Kidney (tissue), 14 donors: ENCODE results near the gene MAPT. TPM values are rescaled to one million over a fixed set of nuclear protein-coding genes. Genes with fewer than 3 reads are reported as not detected.

Source experiments
- DNase-seq, 5 donors: peaks; one replicate each; pipeline ENCODE4 v3.0.0-alpha.2; 2013 to 2020
- FAIRE-seq: peaks from 2 replicates; lab custom pipeline; 2012; peaks lifted over from hg19 to GRCh38; lab: Jason Lieb, UNC
- H3K27ac ChIP-seq, 2 donors: one replicate each; pipeline ENCODE4 v1.7.0; 2013; ENCODE audit warnings: low read depth in 2 of 2, low read length in 2 of 2, inconsistent platforms in 1 of 2
- H3K27me3 ChIP-seq: one replicate; pipeline ENCODE4 v1.7.1; 2013; ENCODE audit warnings: low read length, inconsistent platforms; ENCODE audit not compliant: control insufficient read depth, insufficient read depth
- H3K36me3 ChIP-seq, 3 donors: one replicate each; pipeline versions ENCODE4 v1.7.0 to v1.7.1; 2013; ENCODE audit warnings: low read length in 3 of 3, control low read depth in 1 of 3, inconsistent platforms in 1 of 3; ENCODE audit not compliant: insufficient read depth in 3 of 3, control insufficient read depth in 2 of 3
- H3K4me1 ChIP-seq, 3 donors: one replicate each; pipeline versions ENCODE4 v1.7.0 to v1.7.1; 2013; ENCODE audit warnings: low read length in 3 of 3, inconsistent platforms in 1 of 3, low read depth in 1 of 3; ENCODE audit not compliant: control insufficient read depth in 2 of 3, insufficient read depth in 2 of 3
- H3K4me3 ChIP-seq, 3 donors: one replicate each; pipeline versions ENCODE4 v1.7.0 to v1.8.1; 2013; ENCODE audit warnings: low read length in 3 of 3, control low read depth in 1 of 3, inconsistent platforms in 1 of 3
- H3K9ac ChIP-seq, 3 donors: one replicate each; pipeline versions ENCODE4 v1.7.0 to v1.7.1; 2013; ENCODE audit warnings: low read length in 3 of 3, control low read depth in 1 of 3, inconsistent platforms in 1 of 3
- H3K9me3 ChIP-seq, 3 donors: one replicate each; pipeline versions ENCODE4 v1.7.0 to v1.7.1; 2013; ENCODE audit warnings: low read length in 3 of 3, control low read depth in 1 of 3, inconsistent platforms in 1 of 3; ENCODE audit not compliant: control insufficient read depth in 2 of 3, insufficient read depth in 1 of 3
- intact Hi-C: fragments of 100-400 bp; cut with DNase I; formaldehyde crosslinking; loops from one replicate; pipeline ENCODE4 v1.11.1; 2022
- polyA plus RNA-seq: library from polyadenylated mRNA; stranded (reverse); fragments of 350-450 nt; fragmentation: Illumina TruSeq; extraction: RNeasy Lipid Tissue Mini Kit (QIAGEN cat#74804); gene quantifications from one replicate; pipeline ENCODE4 v1.2.3, GENCODE V29; 2014; ENCODE audit warnings: low read depth, low replicate concordance; ENCODE audit not compliant: insufficient read depth
- total RNA-seq: library from RNA; stranded (reverse); fragmentation: NEBNext Ultra II Directional; extraction: Animal tissue kit (Norgen Biotek cat#: 25700); gene quantifications from one replicate; pipeline ENCODE4 v1.2.1, GENCODE V29; 2021
- TF ChIP-seq, protein P1 (sequence below): IDR thresholded peaks from 3 replicates; pipeline ENCODE4 v1.5.1; 2012; ENCODE audit warnings: mild to moderate bottlenecking, moderate library complexity, borderline replicate concordance; ENCODE audit not compliant: insufficient read depth; ENCODE audit errors: extremely low read depth
- donor health status: control.
- donor health status: control.
- donor health status: control.
- donor health status: control.
- donor health status: control.
- donor health status: DM: yes; HTN: yes; CAD: no.
- donor health status: Normal renal cell carcinoma (clear cell type).

MAPT gene
- total and polyA plus RNA-seq, 2 donors from 2014 or later: 2.9 to 15.4 TPM

DNA sequence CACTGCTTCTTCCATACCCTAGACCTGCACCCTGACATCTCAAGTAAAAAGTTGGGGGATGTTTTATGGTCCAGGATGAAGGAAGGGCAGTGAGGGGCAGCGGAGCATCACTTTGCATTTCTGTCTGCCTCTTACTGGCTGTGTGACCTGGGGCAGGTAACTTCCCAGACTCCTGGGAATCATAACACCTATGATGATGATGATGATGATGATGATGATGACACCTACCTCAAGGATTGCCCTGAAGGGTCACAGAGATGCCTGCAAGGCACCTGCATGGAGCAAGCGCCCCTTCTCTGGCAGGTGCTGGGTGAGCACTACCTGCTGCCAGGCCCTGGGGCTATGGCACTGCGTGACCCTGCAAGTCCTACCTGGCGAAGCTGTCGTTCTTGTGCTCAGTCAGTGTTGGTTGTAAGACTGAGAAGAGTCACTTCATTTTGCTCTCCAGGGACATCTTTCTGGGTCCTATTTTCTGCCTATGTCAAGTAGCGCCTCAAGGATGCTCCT lies 58.5 kb downstream of the MAPT start:
- H3K9ac ChIP-seq: no peak overlapping the region
- no peak overlapping the region for H3K4me3 ChIP-seq
- H3K27me3 ChIP-seq: peaks cover 4% of the 10 kb centered on the region
- no peak for FAIRE-seq
- intact Hi-C loops: no loop called here
- DNase-seq: no peak
- H3K27ac ChIP-seq: no peak overlapping the region
- no peaks in the 10 kb centered on the region for H3K9me3 ChIP-seq
- no peaks in the 10 kb centered on the region for H3K36me3 ChIP-seq
- TF ChIP-seq, protein P1, sequence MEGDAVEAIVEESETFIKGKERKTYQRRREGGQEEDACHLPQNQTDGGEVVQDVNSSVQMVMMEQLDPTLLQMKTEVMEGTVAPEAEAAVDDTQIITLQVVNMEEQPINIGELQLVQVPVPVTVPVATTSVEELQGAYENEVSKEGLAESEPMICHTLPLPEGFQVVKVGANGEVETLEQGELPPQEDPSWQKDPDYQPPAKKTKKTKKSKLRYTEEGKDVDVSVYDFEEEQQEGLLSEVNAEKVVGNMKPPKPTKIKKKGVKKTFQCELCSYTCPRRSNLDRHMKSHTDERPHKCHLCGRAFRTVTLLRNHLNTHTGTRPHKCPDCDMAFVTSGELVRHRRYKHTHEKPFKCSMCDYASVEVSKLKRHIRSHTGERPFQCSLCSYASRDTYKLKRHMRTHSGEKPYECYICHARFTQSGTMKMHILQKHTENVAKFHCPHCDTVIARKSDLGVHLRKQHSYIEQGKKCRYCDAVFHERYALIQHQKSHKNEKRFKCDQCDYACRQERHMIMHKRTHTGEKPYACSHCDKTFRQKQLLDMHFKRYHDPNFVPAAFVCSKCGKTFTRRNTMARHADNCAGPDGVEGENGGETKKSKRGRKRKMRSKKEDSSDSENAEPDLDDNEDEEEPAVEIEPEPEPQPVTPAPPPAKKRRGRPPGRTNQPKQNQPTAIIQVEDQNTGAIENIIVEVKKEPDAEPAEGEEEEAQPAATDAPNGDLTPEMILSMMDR: no peak
- H3K4me1 ChIP-seq: peaks cover 0 to 7% (median 5%) of the 10 kb centered on the region in 3 donors

DNA sequence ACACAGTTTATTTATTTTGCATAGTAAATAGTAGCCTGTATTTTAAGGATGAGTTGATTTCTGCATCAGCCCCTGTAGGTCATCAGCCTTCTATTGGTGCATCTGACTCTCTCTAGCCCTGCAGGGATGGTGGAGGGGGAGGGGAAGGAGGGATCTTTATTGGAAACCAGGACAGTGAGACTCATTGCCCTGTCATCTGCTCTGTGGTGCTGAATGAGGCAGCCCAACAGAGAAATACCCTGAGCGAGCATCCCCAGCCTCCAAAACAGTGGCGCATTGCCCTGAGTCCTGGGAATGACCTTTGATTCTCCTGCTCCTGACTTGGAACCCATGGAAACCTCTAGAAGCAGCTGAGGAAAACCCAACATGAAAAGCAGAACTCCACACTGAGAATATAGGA lies 59.2 kb downstream of the MAPT start:
- DNase-seq: no peak
- Histone ChIP-seq H3K27ac (no peak overlapping the region), H3K36me3 (no peaks in the 10 kb centered on the region), H3K4me1 (peaks cover 0 to 5% (median 2%) of the 10 kb centered on the region in 3 donors), H3K4me3 (no peak overlapping the region), H3K9me3 (no peaks in the 10 kb centered on the region), H3K27me3 (peaks cover 4% of the 10 kb centered on the region), H3K9ac (no peak overlapping the region)
- TF ChIP-seq, protein P1: no peak
- intact Hi-C loops: no loop called here
- FAIRE-seq: no peak

DNA sequence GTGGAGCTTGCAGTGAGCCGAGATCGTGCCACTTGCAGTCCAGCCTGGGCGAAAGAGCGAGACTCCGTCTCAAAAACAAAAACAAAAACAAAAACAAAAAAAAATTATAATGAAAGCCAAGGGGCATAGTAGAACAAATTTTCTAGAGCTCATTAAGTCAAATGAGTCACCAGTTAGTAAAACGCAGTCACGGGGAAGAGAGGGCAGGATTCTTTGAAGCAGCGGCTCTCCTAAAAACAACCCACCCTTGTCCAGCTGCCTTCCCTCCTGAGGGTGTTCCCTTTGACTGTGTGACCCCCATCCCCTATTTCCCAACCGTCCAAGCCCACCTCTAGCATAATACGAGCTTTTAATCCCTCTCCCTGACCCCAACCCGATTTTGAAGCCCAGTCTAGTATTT lies 60.6 kb downstream of the MAPT start:
- intact Hi-C loops: no loop called here
- Histone ChIP-seq H3K9me3 (no peaks in the 10 kb centered on the region), H3K36me3 (no peaks in the 10 kb centered on the region), H3K27ac (no peak overlapping the region), H3K4me1 (peaks cover 0 to 2% (median 0%) of the 10 kb centered on the region in 3 donors), H3K9ac (no peak overlapping the region), H3K4me3 (no peak overlapping the region), H3K27me3 (no peaks in the 10 kb centered on the region)
- DNase-seq: no peak
- no peak for FAIRE-seq
- TF ChIP-seq, protein P1: no peak

DNA sequence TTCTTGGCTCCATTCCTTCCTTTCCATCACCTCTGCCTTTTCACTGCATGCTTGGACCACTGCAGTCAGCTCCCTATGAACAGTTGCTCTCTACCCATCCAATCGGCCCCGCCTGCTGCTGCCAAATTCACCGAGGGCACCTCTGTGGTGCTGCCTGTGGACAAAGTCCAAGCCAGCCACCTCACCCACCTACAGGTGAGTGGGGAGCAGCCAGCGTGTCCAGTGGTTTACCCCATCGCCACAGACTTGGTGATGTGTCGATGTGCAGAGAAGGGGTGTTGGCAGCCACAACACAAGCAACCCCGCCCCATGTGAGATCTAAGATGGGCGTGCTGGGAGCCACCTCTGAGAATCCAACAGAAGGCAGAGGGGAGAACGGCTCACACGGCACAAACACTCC lies 61.0 kb downstream of the MAPT start:
- Histone ChIP-seq H3K9me3 (no peaks in the 10 kb centered on the region), H3K27me3 (no peaks in the 10 kb centered on the region), H3K4me3 (no peak overlapping the region), H3K27ac (no peak overlapping the region), H3K36me3 (no peaks in the 10 kb centered on the region), H3K4me1 (no peaks in the 10 kb centered on the region), H3K9ac (no peak overlapping the region)
- TF ChIP-seq, protein P1: no peak
- FAIRE-seq (no peak), DNase-seq (no peak)
- intact Hi-C loops: no loop called here
